Activated naive CD8-positive, alpha-beta T cell treated with anti-CD3 and anti-CD28 coated beads, Interleukin-2, amount 10 ng/mL, durations not matched to agents 7 days and 5 days (primary cell): ENCODE measurements around the gene SLC8A1. TPM values are rescaled to one million over a fixed set of nuclear protein-coding genes. Genes with fewer than 3 reads are reported as not detected.

Experiments used
- ATAC-seq: fragments of 150-1000 bp; cut with Tn5 transposase; one replicate; pipeline ENCODE4 v1.10.0; 2021; ENCODE audit warnings: low read depth, moderate library complexity
- POLR2A ChIA-PET: fragments of 350-600 bp; sonication (Branson Sonifier 250); formaldehyde crosslinking; loops from one replicate; lab custom pipeline; 2021; ENCODE audit warnings: antibody characterized with exemption; lab: Charles Lee
- DNase-seq: peaks from one replicate; pipeline ENCODE4 v3.0.0; 2021
- H3K27ac Mint-ChIP-seq: one replicate; pipeline ENCODE4 v1.8.0; 2022; ENCODE audit warnings: mild to moderate bottlenecking, mixed read lengths
- H3K27me3 Mint-ChIP-seq: one replicate; pipeline ENCODE4 v1.8.0; 2022; ENCODE audit warnings: mild to moderate bottlenecking, moderate library complexity, mixed read lengths
- H3K36me3 Mint-ChIP-seq: one replicate; pipeline ENCODE4 v1.8.0; 2021; ENCODE audit warnings: mild to moderate bottlenecking, mixed read lengths
- H3K4me1 Mint-ChIP-seq: one replicate; pipeline ENCODE4 v1.8.0; 2021; ENCODE audit warnings: mixed read lengths
- H3K4me3 Mint-ChIP-seq: one replicate; pipeline ENCODE4 v1.8.0; 2022; ENCODE audit warnings: mild to moderate bottlenecking, moderate library complexity, mixed read lengths
- H3K9me3 Mint-ChIP-seq: one replicate; pipeline ENCODE4 v1.8.0; 2021; ENCODE audit warnings: mixed read lengths
- total RNA-seq, 2 experiments: library from RNA; stranded (reverse); gene quantifications; one replicate each; pipeline ENCODE4 v1.2.3, GENCODE V29; 2021

SLC8A1 gene
- total RNA-seq, 2 experiments from 2014 or later: 0.68 to 0.75 TPM

GRCh38 chr2:40430776-40431599 lies 20.9 kb downstream of the SLC8A1 start:
- ATAC-seq: no peak
- no peaks in the 10 kb centered on the region for H3K36me3 Mint-ChIP-seq
- no peak for DNase-seq
- no peaks in the 10 kb centered on the region for H3K9me3 Mint-ChIP-seq
- no peaks in the 10 kb centered on the region for H3K4me1 Mint-ChIP-seq
- no peak overlapping the region for H3K27ac Mint-ChIP-seq
- no peaks in the 10 kb centered on the region for H3K27me3 Mint-ChIP-seq
- POLR2A ChIA-PET: no interaction called here
- H3K4me3 Mint-ChIP-seq: no peak overlapping the region

DNA sequence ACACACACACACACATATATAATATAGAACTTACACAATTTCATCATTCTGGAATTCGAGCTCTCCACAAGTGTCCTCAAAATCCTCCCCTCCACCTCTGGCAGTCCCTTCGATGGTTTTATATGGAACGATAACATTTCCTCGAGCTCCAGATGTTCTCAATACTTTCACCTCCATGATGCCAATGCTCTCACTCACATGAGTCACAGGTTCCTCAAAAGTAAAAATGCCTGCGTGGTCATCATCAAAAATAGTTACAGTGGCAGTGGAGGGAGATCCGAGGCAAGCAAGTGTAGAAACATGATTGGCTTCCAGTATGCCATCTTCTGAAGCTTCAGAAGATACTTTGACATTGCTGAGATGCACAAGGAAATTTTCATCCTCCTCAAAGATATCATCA lies 23.5 kb downstream of the SLC8A1 start:
- Mint-ChIP-seq H3K27me3 (peaks cover 3% of the 10 kb centered on the region), H3K4me3 (no peak overlapping the region), H3K4me1 (no peaks in the 10 kb centered on the region), H3K36me3 (no peaks in the 10 kb centered on the region), H3K9me3 (no peaks in the 10 kb centered on the region), H3K27ac (no peak overlapping the region)
- POLR2A ChIA-PET: no interaction called here
- DNase-seq (no peak), ATAC-seq (no peak)

DNA sequence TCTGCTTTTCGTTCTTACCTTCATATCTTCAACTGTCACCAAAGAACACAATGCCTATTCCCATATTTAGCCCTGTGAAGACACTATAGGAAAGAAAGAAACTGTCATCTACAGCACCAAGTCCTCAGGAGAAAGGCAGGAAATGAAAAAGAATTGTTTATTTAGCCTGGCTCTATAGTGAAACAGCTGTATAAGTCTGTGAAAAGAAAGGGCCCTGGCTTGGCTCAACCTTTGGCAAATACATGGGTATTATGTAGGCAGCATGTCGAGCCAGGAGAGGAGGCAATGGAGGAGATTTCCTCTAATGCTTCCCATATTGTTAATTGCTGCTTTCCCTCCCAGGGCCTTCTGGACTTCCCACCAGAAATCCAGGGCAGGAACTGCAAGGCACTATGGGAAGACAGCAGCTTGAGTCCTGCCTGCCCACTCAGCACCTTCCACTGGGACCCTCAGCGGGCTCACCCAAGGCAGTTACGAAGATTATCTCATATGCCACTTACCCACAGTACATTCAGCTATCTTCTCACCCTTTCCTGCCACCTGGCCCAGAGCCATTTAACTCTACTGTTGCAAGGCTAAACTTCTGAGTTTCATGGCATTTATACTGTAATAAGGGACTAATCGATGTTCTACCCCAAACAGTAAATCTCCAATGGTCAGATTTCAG lies 30.1 kb downstream of the SLC8A1 start:
- H3K27me3 Mint-ChIP-seq: peaks cover 6% of the 10 kb centered on the region
- no peaks in the 10 kb centered on the region for H3K4me1 Mint-ChIP-seq
- no peaks in the 10 kb centered on the region for H3K36me3 Mint-ChIP-seq
- no peak overlapping the region for H3K27ac Mint-ChIP-seq
- POLR2A ChIA-PET: no interaction called here
- no peaks in the 10 kb centered on the region for H3K9me3 Mint-ChIP-seq
- ATAC-seq (no peak), DNase-seq (no peak)
- H3K4me3 Mint-ChIP-seq: no peak overlapping the region

- Mint-ChIP-seq H3K27ac (no peak overlapping the region), H3K27me3 (peaks cover 4% of the 10 kb centered on the region), H3K4me1 (no peaks in the 10 kb centered on the region), H3K36me3 (no peaks in the 10 kb centered on the region), H3K4me3 (no peak overlapping the region), H3K9me3 (no peaks in the 10 kb centered on the region)
- POLR2A ChIA-PET: no interaction called here
- DNase-seq: no peak
- ATAC-seq: no peak
Measured at GRCh38 chr2:40420478-40420877, 31.4 kb downstream of the SLC8A1 start.

DNA sequence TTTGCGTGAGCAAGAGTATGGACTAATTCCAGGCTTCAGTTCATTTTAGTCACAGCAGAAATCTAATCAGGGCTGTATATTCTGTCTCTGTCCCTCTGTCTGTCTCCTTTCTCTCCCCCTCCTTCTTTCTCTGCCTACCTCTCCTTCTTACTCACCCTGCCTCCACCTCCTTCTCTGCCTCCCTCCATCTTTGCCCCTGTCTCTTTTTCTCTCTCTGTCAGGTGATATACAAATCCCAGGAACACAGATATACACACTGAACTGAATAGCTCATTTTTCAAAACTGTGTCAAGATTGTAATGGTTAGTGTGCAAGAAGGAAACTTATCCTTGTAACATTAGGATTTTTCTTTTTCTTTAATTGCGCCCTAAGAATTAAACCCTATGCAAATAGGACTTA lies 32.5 kb downstream of the SLC8A1 start:
- H3K27me3 Mint-ChIP-seq: peaks cover 4% of the 10 kb centered on the region
- no peak overlapping the region for H3K4me3 Mint-ChIP-seq
- DNase-seq: no peak
- H3K4me1 Mint-ChIP-seq: no peaks in the 10 kb centered on the region
- ATAC-seq: no peak
- POLR2A ChIA-PET: no interaction called here
- H3K9me3 Mint-ChIP-seq: no peaks in the 10 kb centered on the region
- no peaks in the 10 kb centered on the region for H3K36me3 Mint-ChIP-seq
- no peak overlapping the region for H3K27ac Mint-ChIP-seq

DNA sequence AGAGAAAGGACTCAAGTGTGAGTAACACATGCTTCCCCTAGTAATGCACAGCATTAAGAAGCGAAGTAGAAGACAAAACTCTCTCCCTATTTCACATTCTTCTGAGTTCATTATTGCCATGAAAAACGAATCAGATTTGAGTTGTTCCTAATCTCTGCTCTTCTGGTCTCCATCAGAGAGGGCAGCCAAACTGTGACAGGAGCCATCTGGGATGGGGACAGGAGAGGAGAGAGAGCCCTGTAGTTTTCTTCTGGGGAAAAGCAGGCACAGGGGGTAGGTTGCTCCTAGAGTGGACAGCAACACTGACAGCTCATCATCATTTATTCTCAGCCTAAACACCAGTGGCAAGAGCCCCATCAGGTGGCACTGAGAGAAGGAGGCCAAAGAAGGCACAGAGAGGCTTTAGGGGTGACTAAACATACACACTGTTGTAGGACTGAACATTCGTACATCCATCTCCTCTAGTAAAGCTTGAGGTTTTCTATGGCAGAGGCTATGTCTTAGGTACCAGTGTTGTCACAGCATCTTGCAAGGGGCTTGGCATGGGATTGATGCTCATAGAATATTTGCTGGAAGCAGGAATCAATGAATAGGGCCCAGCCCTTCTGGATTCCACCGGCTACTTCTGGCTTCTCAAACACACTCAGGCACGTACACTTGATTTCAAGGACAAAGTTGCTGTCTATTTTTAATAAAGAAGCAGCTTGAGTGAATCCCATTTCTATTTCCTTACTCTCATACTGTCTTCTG lies 33.1 kb downstream of the SLC8A1 start:
- Mint-ChIP-seq H3K4me1 (no peaks in the 10 kb centered on the region), H3K36me3 (no peaks in the 10 kb centered on the region), H3K27me3 (peaks cover 3% of the 10 kb centered on the region), H3K9me3 (no peaks in the 10 kb centered on the region), H3K4me3 (no peak overlapping the region), H3K27ac (no peak overlapping the region)
- POLR2A ChIA-PET: no interaction called here
- ATAC-seq (no peak), DNase-seq (no peak)

GRCh38 chr2:40416486-40416885 lies 35.4 kb downstream of the SLC8A1 start:
- POLR2A ChIA-PET: no interaction called here

GRCh38 chr2:40415391-40415790 lies 36.5 kb downstream of the SLC8A1 start:
- Mint-ChIP-seq H3K4me1 (no peaks in the 10 kb centered on the region), H3K9me3 (no peaks in the 10 kb centered on the region), H3K27ac (no peak overlapping the region), H3K4me3 (no peak overlapping the region), H3K36me3 (no peaks in the 10 kb centered on the region), H3K27me3 (peaks cover 3% of the 10 kb centered on the region)
- DNase-seq: no peak
- POLR2A ChIA-PET: no interaction called here
- ATAC-seq: no peak

More at GRCh38 chr2:40416486-40416885, 35.4 kb downstream of the SLC8A1 start:
- Mint-ChIP-seq H3K4me3 (no peak overlapping the region), H3K4me1 (no peaks in the 10 kb centered on the region), H3K36me3 (no peaks in the 10 kb centered on the region), H3K27me3 (peaks cover 3% of the 10 kb centered on the region), H3K27ac (no peak overlapping the region), H3K9me3 (no peaks in the 10 kb centered on the region)
- DNase-seq (no peak), ATAC-seq (no peak)

DNA sequence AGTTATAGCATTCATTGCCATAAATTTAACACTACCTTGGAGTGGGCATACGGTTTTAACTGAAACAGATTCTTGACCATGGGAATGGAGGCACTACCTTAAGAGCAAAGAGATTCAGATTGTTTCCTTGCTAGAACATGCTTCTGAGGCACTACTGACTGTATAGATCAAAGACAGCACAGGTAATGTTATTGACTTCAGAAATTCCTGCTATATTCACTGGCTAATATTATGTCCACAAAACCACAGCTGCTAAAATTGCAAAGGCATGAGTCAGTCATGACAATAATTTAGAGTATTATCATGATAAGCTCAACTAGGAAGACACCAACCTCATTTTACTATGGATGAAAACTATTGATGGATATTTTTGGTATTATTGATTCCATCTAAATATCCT lies 39.4 kb downstream of the SLC8A1 start:
- POLR2A ChIA-PET: no interaction called here
- H3K4me1 Mint-ChIP-seq: no peaks in the 10 kb centered on the region
- peaks cover 2% of the 10 kb centered on the region for H3K27me3 Mint-ChIP-seq
- ATAC-seq: no peak
- no peak overlapping the region for H3K4me3 Mint-ChIP-seq
- H3K9me3 Mint-ChIP-seq: no peaks in the 10 kb centered on the region
- H3K36me3 Mint-ChIP-seq: no peaks in the 10 kb centered on the region
- DNase-seq: no peak
- H3K27ac Mint-ChIP-seq: no peak overlapping the region

DNA sequence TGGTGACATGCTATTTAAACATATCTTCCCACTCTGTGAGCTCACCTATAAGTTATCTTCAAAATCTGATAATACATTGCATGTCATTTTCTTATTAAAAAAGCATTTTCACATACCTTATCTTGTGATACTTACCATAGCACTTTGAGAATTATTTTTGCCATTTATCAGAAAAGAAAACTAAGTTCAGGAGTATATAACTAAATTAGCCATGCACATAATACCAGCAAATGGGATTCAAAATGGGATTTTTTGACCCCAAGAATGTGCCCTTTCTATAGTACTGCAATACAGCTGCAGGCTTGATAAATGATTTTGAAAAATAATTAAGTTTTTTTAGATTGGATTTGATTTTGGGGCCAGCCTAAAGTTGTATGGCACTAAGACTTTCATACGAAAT lies 41.2 kb downstream of the SLC8A1 start:
- no peaks in the 10 kb centered on the region for H3K36me3 Mint-ChIP-seq
- H3K27ac Mint-ChIP-seq: no peak overlapping the region
- H3K4me1 Mint-ChIP-seq: no peaks in the 10 kb centered on the region
- peaks cover 2% of the 10 kb centered on the region for H3K27me3 Mint-ChIP-seq
- no peak overlapping the region for H3K4me3 Mint-ChIP-seq
- no peak for DNase-seq
- POLR2A ChIA-PET: no interaction called here
- no peaks in the 10 kb centered on the region for H3K9me3 Mint-ChIP-seq
- no peak for ATAC-seq

DNA sequence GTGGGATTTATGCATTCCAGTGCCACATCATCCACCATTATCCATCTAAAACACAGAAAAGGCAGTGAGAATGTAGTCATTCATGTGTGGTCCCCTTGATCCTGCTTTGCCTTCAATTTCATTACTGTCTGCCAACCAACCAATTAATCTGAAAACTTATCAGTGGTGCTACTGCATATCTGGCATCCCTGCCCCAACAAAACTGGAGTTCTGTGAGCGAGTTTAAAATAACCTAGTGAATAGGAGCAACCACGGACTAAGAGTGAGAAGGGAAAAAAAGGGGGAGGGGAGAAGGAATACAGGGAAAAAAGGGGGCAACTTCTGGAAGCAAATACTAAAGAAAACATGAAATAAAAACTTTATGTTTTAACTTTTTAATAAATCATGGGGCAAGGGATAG lies 42.2 kb downstream of the SLC8A1 start:
- POLR2A ChIA-PET: no interaction called here
- Mint-ChIP-seq H3K27me3 (peaks cover 2% of the 10 kb centered on the region), H3K4me3 (no peak overlapping the region), H3K4me1 (no peaks in the 10 kb centered on the region), H3K36me3 (no peaks in the 10 kb centered on the region), H3K27ac (no peak overlapping the region), H3K9me3 (no peaks in the 10 kb centered on the region)
- no peak for ATAC-seq
- no peak for DNase-seq

- ATAC-seq: no peak
- Mint-ChIP-seq H3K36me3 (no peaks in the 10 kb centered on the region), H3K4me3 (no peak overlapping the region), H3K4me1 (no peaks in the 10 kb centered on the region), H3K27me3 (peaks cover 2% of the 10 kb centered on the region), H3K27ac (no peak overlapping the region), H3K9me3 (no peaks in the 10 kb centered on the region)
- DNase-seq: no peak
- POLR2A ChIA-PET: no interaction called here
Measured at GRCh38 chr2:40406485-40407289, 45.2 kb downstream of the SLC8A1 start.

- H3K27me3 Mint-ChIP-seq: peaks cover 2% of the 10 kb centered on the region
- H3K4me3 Mint-ChIP-seq: no peak overlapping the region
- DNase-seq (no peak), ATAC-seq (no peak)
- no peaks in the 10 kb centered on the region for H3K36me3 Mint-ChIP-seq
- H3K4me1 Mint-ChIP-seq: no peaks in the 10 kb centered on the region
- POLR2A ChIA-PET: no interaction called here
- H3K27ac Mint-ChIP-seq: no peak overlapping the region
- no peaks in the 10 kb centered on the region for H3K9me3 Mint-ChIP-seq
Measured at GRCh38 chr2:40405465-40405864, 46.4 kb downstream of the SLC8A1 start.
